ENCODE measurements around the gene FREM2. TPM values are rescaled to one million over a fixed set of nuclear protein-coding genes. Genes with fewer than 3 reads are reported as not detected.

FREM2 gene
- total RNA-seq, 4 donors from 2014 or later = 32.0 to 54.6 (median 46.2) TPM

DNA sequence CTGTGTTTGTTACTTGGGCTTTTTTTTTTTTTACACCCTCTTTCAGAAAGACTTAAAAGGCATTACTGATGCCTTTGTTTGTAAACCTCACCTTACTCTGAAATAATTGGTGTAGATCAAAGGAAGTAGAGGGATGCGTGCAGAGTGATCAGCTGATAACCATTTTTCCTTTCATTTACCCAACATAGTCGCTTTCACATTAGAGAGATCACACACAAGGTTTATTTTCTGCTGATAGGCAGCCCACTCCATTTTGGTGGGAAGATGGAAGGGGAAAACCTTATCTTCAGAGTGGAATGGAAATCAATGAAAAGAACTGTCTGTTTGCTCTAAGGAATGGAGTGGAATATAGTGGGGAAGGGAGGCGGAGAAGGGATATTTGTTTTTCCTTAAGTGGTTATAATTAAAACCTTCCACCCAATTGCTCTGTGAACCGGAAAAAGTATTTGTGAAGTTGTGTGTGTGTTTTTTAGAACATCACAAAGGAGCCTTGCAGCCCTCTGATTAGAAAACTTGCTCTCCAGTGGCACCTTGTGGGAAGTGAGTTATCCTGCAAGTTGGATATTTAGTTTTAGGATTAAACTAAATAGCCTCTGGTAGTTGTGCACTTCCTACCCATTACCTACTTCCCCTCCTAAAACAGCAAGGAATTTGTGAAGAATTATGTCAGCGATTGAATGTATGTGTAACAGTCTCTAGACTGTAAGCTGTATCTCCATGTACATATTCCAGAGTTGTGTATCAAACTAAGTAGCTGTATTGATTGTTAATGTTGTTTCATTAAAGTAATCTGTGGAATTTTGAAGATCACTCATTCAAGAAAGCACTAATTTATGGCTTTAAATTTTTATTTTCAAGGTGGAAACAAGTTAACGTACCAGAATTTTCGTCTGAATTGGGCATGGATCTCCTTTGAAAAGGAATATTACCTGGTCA, 76.8 kb downstream of the FREM2 start:
- Histone ChIP-seq H3K36me3 (no peaks in the 10 kb centered on the region), H3K9me3 (no peaks in the 10 kb centered on the region), H3K4me3 (replicated peaks in 1 of 3) (no peak overlapping the region), H3K4me1 (no peaks in the 10 kb centered on the region), H3K27ac (no peak overlapping the region), H3K27me3 (no peaks in the 10 kb centered on the region)
- TF ChIP-seq, protein P1, sequence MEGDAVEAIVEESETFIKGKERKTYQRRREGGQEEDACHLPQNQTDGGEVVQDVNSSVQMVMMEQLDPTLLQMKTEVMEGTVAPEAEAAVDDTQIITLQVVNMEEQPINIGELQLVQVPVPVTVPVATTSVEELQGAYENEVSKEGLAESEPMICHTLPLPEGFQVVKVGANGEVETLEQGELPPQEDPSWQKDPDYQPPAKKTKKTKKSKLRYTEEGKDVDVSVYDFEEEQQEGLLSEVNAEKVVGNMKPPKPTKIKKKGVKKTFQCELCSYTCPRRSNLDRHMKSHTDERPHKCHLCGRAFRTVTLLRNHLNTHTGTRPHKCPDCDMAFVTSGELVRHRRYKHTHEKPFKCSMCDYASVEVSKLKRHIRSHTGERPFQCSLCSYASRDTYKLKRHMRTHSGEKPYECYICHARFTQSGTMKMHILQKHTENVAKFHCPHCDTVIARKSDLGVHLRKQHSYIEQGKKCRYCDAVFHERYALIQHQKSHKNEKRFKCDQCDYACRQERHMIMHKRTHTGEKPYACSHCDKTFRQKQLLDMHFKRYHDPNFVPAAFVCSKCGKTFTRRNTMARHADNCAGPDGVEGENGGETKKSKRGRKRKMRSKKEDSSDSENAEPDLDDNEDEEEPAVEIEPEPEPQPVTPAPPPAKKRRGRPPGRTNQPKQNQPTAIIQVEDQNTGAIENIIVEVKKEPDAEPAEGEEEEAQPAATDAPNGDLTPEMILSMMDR (IDR thresholded peaks at IDR 0.05) = peak; percentile 27 to 93 (median 75)
- TF ChIP-seq POLR2A (IDR thresholded peaks at IDR 0.05) = no peak
- intact Hi-C loops (cut with DNase I) = loop anchor here (10.0 kb wide), 1 partner anchor 79 kb away; the partner anchor contains the start of gene FREM2
- peak; percentile 44 to 54 for DNase-seq
- WGBS, 2 donors = 30 to 35% methylated on average over 7 of the region's 7 CpGs

GRCh38 chr13:38766799-38767198, 79.9 kb downstream of the FREM2 start:
- Histone ChIP-seq H3K36me3 (no peaks in the 10 kb centered on the region), H3K27ac (no peak overlapping the region), H3K9me3 (no peaks in the 10 kb centered on the region), H3K4me1 (no peaks in the 10 kb centered on the region), H3K27me3 (no peaks in the 10 kb centered on the region), H3K4me3 (replicated peaks in 1 of 3) (no peak overlapping the region)
- no peak for DNase-seq
- TF ChIP-seq, protein P1 (IDR thresholded peaks at IDR 0.05) = no peak
- intact Hi-C loops (cut with DNase I) = loop anchor here (10.0 kb wide), 1 partner anchor 82 kb away; the partner anchor contains the start of gene FREM2
- 88 to 91% methylated on average over 2 of the region's 2 CpGs for WGBS, 2 donors

GRCh38 chr13:38767506-38768265, 80.8 kb downstream of the FREM2 start:
- intact Hi-C loops (cut with DNase I) = loop anchor here (10.0 kb wide), 1 partner anchor 83 kb away; the partner anchor contains the start of gene FREM2
- peak; percentile 44 to 45 for DNase-seq

DNA sequence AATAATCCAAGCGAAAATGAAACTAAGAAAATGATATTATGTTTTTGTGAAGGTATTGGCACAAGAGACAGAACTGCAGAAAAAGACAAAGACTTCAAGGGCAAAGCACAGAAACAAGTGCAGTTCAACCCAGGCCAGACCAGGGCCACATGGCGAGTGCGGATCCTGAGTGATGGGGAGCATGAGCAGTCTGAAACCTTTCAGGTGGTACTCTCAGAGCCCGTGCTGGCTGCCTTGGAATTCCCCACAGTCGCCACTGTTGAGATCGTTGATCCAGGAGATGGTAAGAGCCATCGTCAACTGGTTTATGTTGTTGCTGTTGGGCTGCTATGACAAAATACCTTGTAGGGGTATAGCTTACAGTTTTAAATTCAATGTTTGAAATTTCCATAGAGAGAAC, 82.6 kb downstream of the FREM2 start:
- intact Hi-C loops (cut with DNase I) = loop anchor here (10.0 kb wide), 1 partner anchor 85 kb away; the partner anchor contains the start of gene FREM2
- TF ChIP-seq POLR2A (IDR thresholded peaks at IDR 0.05) = no peak
- TF ChIP-seq, protein P1 (IDR thresholded peaks at IDR 0.05) = no peak
- Histone ChIP-seq H3K4me3 (replicated peaks in 1 of 3) (no peak overlapping the region), H3K27me3 (no peaks in the 10 kb centered on the region), H3K27ac (no peak overlapping the region), H3K36me3 (no peaks in the 10 kb centered on the region), H3K4me1 (no peaks in the 10 kb centered on the region), H3K9me3 (no peaks in the 10 kb centered on the region)
- DNase-seq = no peak
- WGBS, 2 donors = 83 to 86% methylated on average over 7 of the region's 7 CpGs

More at GRCh38 chr13:38767506-38768265, 80.8 kb downstream of the FREM2 start:
- H3K9me3 ChIP-seq = no peaks in the 10 kb centered on the region
- H3K4me1 ChIP-seq = no peaks in the 10 kb centered on the region
- 65 to 74% methylated on average over 1 of the region's 1 CpG for WGBS, 2 donors
- no peak for TF ChIP-seq POLR2A (IDR thresholded peaks at IDR 0.05)
- TF ChIP-seq, protein P1 (IDR thresholded peaks at IDR 0.05) = no peak
- no peaks in the 10 kb centered on the region for H3K36me3 ChIP-seq
- H3K27ac ChIP-seq = no peak overlapping the region
- H3K27me3 ChIP-seq = no peaks in the 10 kb centered on the region
- H3K4me3 ChIP-seq (replicated peaks in 1 of 3) = no peak overlapping the region
